NCI-H2196 (cell line): ENCODE measurements around the gene DDX56.
"Not testable (repeated sequence)": the region's sequence is repeated elsewhere in the genome, so short reads cannot be mapped to it uniquely, and the experiment has no call there.

Source experiments
- DNase-seq: peaks from one replicate; lab custom pipeline; 2025; ENCODE audit not compliant: unreplicated experiment; lab: John Stamatoyannopoulos, UW

The DDX56 gene

GRCh38 chr7:44563171-44563679 is 10.5 kb downstream of the DDX56 start:
- DNase-seq, result no peak

GRCh38 chr7:44562622-44562962 is 11.1 kb downstream of the DDX56 start:
- DNase-seq, result not testable (repeated sequence)

GRCh38 chr7:44561962-44562621 is 11.6 kb downstream of the DDX56 start:
- no peak for DNase-seq

- DNase-seq, result no peak
Measured at GRCh38 chr7:44561481-44561880, 12.2 kb downstream of the DDX56 start.

- DNase-seq, result no peak
Measured at GRCh38 chr7:44559485-44559884, 14.2 kb downstream of the DDX56 start.

- no peak for DNase-seq
Measured at GRCh38 chr7:44557485-44557884, 16.2 kb downstream of the DDX56 start.

- DNase-seq, result no peak
Measured at GRCh38 chr7:44555350-44555749, 18.4 kb downstream of the DDX56 start.

- DNase-seq, result not testable (repeated sequence)
Measured at GRCh38 chr7:44552473-44553005, 21.2 kb downstream of the DDX56 start.

GRCh38 chr7:44549457-44549856 is 24.3 kb downstream of the DDX56 start:
- no peak for DNase-seq

GRCh38 chr7:44548893-44549292 is 24.8 kb downstream of the DDX56 start:
- DNase-seq, result no peak

GRCh38 chr7:44547536-44548231 is 26.0 kb downstream of the DDX56 start:
- DNase-seq, result no peak

GRCh38 chr7:44541876-44542610 is 31.7 kb downstream of the DDX56 start:
- no peak for DNase-seq

- DNase-seq, result no peak
Measured at GRCh38 chr7:44541028-44541869, 32.5 kb downstream of the DDX56 start, which contains the start of gene NPC1L1. Gene NPC1L1 (minus strand): TSS chr7:44541330. CDS start chr7:44541259, 71 bp downstream.

- no peak for DNase-seq
Measured at GRCh38 chr7:44540592-44541027, 33.1 kb downstream of the DDX56 start.

- no peak for DNase-seq
Measured at GRCh38 chr7:44539669-44540506, 33.8 kb downstream of the DDX56 start.

GRCh38 chr7:44538798-44539668 is 34.7 kb downstream of the DDX56 start:
- DNase-seq, result no peak

GRCh38 chr7:44538093-44538797 is 35.5 kb downstream of the DDX56 start:
- DNase-seq, result no peak

GRCh38 chr7:44537442-44537841 is 36.3 kb downstream of the DDX56 start:
- no peak for DNase-seq
